Karpas-422 (cell line): ENCODE measurements around the gene EML3. TPM values are rescaled to one million over a fixed set of nuclear protein-coding genes. Genes with fewer than 3 reads are reported as not detected.
"Not testable (repeated sequence)": the region's sequence is repeated elsewhere in the genome, so short reads cannot be mapped to it uniquely, and the experiment has no call there.

Source experiments
- DNase-seq: peaks from one replicate; pipeline ENCODE4 v3.0.0-alpha.2; 2015
- H2AFZ ChIP-seq: fragments of 200-600 bp; sonication (generic); 2 replicates; pipeline ENCODE4 v1.6.1; 2014; ENCODE audit warnings: antibody characterized with exemption, low read length, mixed read lengths
- H3K27ac ChIP-seq: fragments of 200-600 bp; sonication (generic); 2 replicates; pipeline ENCODE4 v1.5.1; 2014; ENCODE audit warnings: mild to moderate bottlenecking, low read length, moderate library complexity
- H3K27me3 ChIP-seq: fragments of 200-600 bp; sonication (generic); 2 replicates; pipeline ENCODE4 v1.6.1; 2014; ENCODE audit warnings: low read length, mixed read lengths
- H3K36me3 ChIP-seq: fragments of 200-600 bp; sonication (generic); 2 replicates; pipeline ENCODE4 v1.6.1; 2014; ENCODE audit warnings: low read length, mixed read lengths; ENCODE audit not compliant: insufficient read depth
- H3K4me1 ChIP-seq: fragments of 200-600 bp; sonication (generic); 2 replicates; pipeline ENCODE4 v1.6.1; 2014; ENCODE audit warnings: mild to moderate bottlenecking, low read length, mixed read lengths
- H3K4me2 ChIP-seq: fragments of 200-600 bp; sonication (generic); 2 replicates; pipeline ENCODE4 v1.6.1; 2014; ENCODE audit warnings: low read length, low read depth, mild to moderate bottlenecking; ENCODE audit not compliant: poor library complexity, severe bottlenecking
- H3K4me3 ChIP-seq: fragments of 200-600 bp; sonication (generic); 2 replicates; pipeline ENCODE4 v1.5.1; 2014; ENCODE audit warnings: mild to moderate bottlenecking, antibody characterized with exemption, low read length, mixed read lengths
- H3K79me2 ChIP-seq: fragments of 200-600 bp; sonication (generic); 2 replicates; pipeline ENCODE4 v1.6.1; 2014; ENCODE audit warnings: mild to moderate bottlenecking, low read length, mixed read lengths
- H3K9ac ChIP-seq: fragments of 200-600 bp; sonication (generic); 2 replicates; pipeline ENCODE4 v1.6.0; 2014; ENCODE audit warnings: low read length
- H3K9me2 ChIP-seq: fragments of 200-600 bp; sonication (generic), shearing (Covaris generic); replicated peaks from 2 replicates; pipeline ENCODE4 v1.6.0; 2014; ENCODE audit warnings: mild to moderate bottlenecking, low read length, moderate library complexity; ENCODE audit not compliant: insufficient read depth
- H3K9me3 ChIP-seq: fragments of 300-700, 200-600 bp; sonication (generic); 2 replicates; pipeline ENCODE4 v1.6.1; 2014; ENCODE audit warnings: low read length, mixed read lengths
- H4K20me1 ChIP-seq: fragments of 200-600 bp; sonication (generic); 2 replicates; pipeline ENCODE4 v1.6.1; 2014; ENCODE audit warnings: mild to moderate bottlenecking, antibody characterized with exemption, low read length, low read depth; ENCODE audit not compliant: insufficient read depth
- total RNA-seq: library from RNA; depleted of rRNA; stranded (reverse); fragments of >200 nt; shearing (Covaris generic); gene quantifications from 2 replicates; pipeline ENCODE4 v1.2.3, GENCODE V29; 2014; ENCODE audit warnings: low replicate concordance

The EML3 gene
- total RNA-seq, 1 experiment from 2014 or later, result 21.2 TPM

- Histone ChIP-seq H3K79me2 (peaks cover 32% of the 10 kb centered on the region), H3K9ac (peak overlapping the region; percentile 85), H3K4me1 (peaks cover 29% of the 10 kb centered on the region), H3K9me2 (no peaks in the 10 kb centered on the region), H4K20me1 (peaks cover 16% of the 10 kb centered on the region), H2AFZ (no peak overlapping the region), H3K27me3 (no peaks in the 10 kb centered on the region), H3K4me2 (peak overlapping the region; percentile 86), H3K36me3 (peaks cover 22% of the 10 kb centered on the region), H3K4me3 (peak overlapping the region; percentile 67), H3K27ac (peak overlapping the region; percentile 55; the same call in 1 of the 2 replicates), H3K9me3 (no peaks in the 10 kb centered on the region)
- DNase-seq, result no peak
Measured at GRCh38 chr11:62575156-62575555, 37.4 kb downstream of the EML3 start.

DNA sequence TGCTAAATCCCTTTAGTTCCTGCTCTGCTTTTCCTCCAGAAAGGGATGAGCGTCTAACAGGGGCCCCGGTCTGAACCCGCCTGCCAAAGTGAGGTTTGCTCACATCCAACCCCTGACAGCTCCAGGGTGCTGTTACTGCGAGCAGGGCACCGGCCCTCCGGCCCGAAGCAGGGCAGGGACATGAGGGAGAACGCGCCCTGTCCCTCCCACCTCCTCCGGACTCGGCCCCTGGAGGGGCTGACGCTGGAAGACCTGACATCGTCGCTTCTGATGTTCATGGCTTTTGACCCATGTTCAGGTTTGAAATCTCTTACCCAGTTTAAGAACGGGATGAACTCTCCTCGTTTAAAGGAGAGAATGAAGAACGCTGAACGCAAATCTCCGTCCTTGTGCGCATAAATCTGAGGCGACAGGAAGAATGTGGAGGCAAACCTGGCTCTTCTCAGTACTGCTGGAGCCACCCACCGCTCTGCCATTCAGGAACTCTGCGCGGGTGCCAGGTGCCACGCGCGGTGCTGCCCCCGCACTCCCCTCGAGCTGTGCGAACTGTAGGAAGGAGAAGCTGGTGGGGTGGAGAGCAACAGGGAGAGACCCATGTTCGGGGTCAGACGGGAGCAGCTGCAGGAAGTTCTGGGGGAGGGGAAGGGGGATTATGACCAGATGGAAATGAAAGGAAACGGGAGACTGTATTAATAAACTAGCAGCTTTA lies 38.1 kb downstream of the EML3 start:
- Histone ChIP-seq H2AFZ (0 out of 2 replicates have a peak overlapping the region, but pooled peaks have one; percentile 32), H3K9me3 (no peaks in the 10 kb centered on the region), H3K4me3 (peak overlapping the region; percentile 67), H3K27me3 (no peaks in the 10 kb centered on the region), H3K4me2 (peak overlapping the region; percentile 86), H3K9ac (peak overlapping the region; percentile 85), H3K79me2 (peaks cover 35% of the 10 kb centered on the region), H4K20me1 (peaks cover 16% of the 10 kb centered on the region), H3K4me1 (peaks cover 29% of the 10 kb centered on the region), H3K9me2 (no peaks in the 10 kb centered on the region), H3K36me3 (peaks cover 24% of the 10 kb centered on the region), H3K27ac (peak overlapping the region; percentile 55)
- DNase-seq, result peak; percentile 63

GRCh38 chr11:62573592-62574362 lies 38.8 kb downstream of the EML3 start, which contains the start of gene EEF1G:
Gene EEF1G (minus strand): TSS chr11:62573891. CDS start chr11:62573842, 49 bp downstream.
- Histone ChIP-seq H3K36me3 (peaks cover 26% of the 10 kb centered on the region), H3K9ac (peak within 1 kb of the TSS; percentile 91), H3K9me2 (no peaks in the 10 kb centered on the region), H3K79me2 (peaks cover 42% of the 10 kb centered on the region), H3K27me3 (no peaks in the 10 kb centered on the region), H3K4me3 (peak within 1 kb of the TSS; percentile 95), H2AFZ (0 out of 2 replicates have a peak within 1 kb of the TSS, but pooled peaks have one; percentile 32), H3K4me1 (peaks cover 29% of the 10 kb centered on the region), H3K4me2 (peak within 1 kb of the TSS; percentile 86), H4K20me1 (peaks cover 16% of the 10 kb centered on the region), H3K27ac (peak within 1 kb of the TSS; percentile 76), H3K9me3 (no peaks in the 10 kb centered on the region)
- DNase-seq, result peak; percentile 100

DNA sequence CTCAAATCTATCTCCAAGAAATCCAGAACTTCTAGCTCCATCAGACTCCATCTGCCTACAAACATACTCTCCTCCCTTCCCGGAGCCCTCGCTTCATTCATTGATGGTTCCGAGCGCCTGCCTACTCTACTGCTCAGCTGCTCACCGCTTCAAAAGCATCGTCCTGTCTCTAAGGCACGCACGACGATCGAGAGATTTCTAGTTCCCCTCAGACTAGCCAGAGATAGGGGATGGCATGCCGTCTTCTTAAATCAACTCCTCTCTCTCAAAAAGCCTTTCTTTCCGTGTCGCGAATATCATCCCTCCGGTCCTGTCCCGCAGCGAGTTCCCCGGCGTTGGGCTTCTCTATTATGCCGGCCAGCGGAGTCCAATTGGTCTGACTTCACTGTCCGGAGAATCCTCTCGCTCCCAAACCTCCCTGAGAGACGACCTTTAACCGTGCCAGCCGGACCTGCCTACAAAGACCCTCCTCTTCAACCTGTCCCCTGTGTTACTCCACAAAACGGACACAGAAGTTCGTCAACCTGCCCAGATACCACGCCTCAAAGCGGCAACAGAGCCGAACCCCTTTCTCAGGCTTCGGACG lies 39.5 kb downstream of the EML3 start:
- DNase-seq, result peak; percentile 70
- Histone ChIP-seq H3K27me3 (no peaks in the 10 kb centered on the region), H3K36me3 (peaks cover 26% of the 10 kb centered on the region)

DNA sequence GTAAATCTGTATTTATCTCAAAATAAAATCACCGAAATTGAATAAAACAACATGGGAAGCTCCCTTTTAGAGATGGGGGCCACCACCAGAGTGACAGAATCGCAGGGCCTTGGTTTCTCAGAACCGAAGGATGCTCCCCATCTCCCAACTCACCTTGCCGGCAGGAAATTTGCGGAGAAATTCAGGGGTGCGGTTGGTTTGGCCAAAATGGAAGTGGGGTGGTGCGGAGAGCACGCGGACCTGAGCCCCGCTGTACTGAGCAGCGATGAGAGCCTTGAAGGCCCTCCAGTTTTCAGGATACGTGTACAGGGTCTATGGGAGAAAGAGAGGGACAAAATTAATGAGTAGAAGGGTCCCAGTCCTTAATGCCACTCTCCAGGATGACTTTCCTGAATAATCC lies 40.1 kb downstream of the EML3 start:
- Histone ChIP-seq H3K9me2 (no peaks in the 10 kb centered on the region), H3K4me2 (peak overlapping the region; percentile 77), H3K79me2 (peaks cover 42% of the 10 kb centered on the region), H3K27ac (no peak overlapping the region), H3K36me3 (peaks cover 26% of the 10 kb centered on the region), H3K4me3 (peak overlapping the region; percentile 95), H4K20me1 (peaks cover 16% of the 10 kb centered on the region), H3K9ac (peak overlapping the region; percentile 91), H2AFZ (no peak overlapping the region), H3K27me3 (no peaks in the 10 kb centered on the region), H3K4me1 (peaks cover 29% of the 10 kb centered on the region), H3K9me3 (no peaks in the 10 kb centered on the region)
- DNase-seq, result no peak

More for the DNA sequence above, 39.5 kb downstream of the EML3 start:
- Histone ChIP-seq H3K27ac (peak overlapping the region; percentile 76), H3K9me2 (no peaks in the 10 kb centered on the region), H3K4me1 (peaks cover 29% of the 10 kb centered on the region), H3K79me2 (peaks cover 42% of the 10 kb centered on the region), H3K9me3 (no peaks in the 10 kb centered on the region), H3K4me3 (peak overlapping the region; percentile 95), H3K4me2 (peak overlapping the region; percentile 77), H2AFZ (no peak overlapping the region), H3K9ac (peak overlapping the region; percentile 91), H4K20me1 (peaks cover 16% of the 10 kb centered on the region)

- DNase-seq, H3K4me3 ChIP-seq, H3K27me3 ChIP-seq, H3K9me2 ChIP-seq, H3K9me3 ChIP-seq, H2AFZ ChIP-seq, H3K9ac ChIP-seq, H3K27ac ChIP-seq: not testable (repeated sequence)
- Histone ChIP-seq H3K36me3 (peaks cover 35% of the 10 kb centered on the region), H3K79me2 (peaks cover 47% of the 10 kb centered on the region), H3K4me2 (peak overlapping the region; percentile 77), H4K20me1 (peaks cover 19% of the 10 kb centered on the region), H3K4me1 (peaks cover 29% of the 10 kb centered on the region)
Measured at GRCh38 chr11:62571493-62571892, 41.1 kb downstream of the EML3 start.

- H3K4me2 ChIP-seq, H3K27me3 ChIP-seq, H3K9ac ChIP-seq, H3K4me3 ChIP-seq, H3K27ac ChIP-seq, H3K9me2 ChIP-seq, H3K9me3 ChIP-seq, H2AFZ ChIP-seq, DNase-seq: not testable (repeated sequence)
- peaks cover 19% of the 10 kb centered on the region for H4K20me1 ChIP-seq
- peaks cover 51% of the 10 kb centered on the region for H3K79me2 ChIP-seq
- peaks cover 29% of the 10 kb centered on the region for H3K4me1 ChIP-seq
- H3K36me3 ChIP-seq, result peaks cover 40% of the 10 kb centered on the region
Measured at GRCh38 chr11:62570903-62571302, 41.7 kb downstream of the EML3 start.

- Histone ChIP-seq H2AFZ (no peak overlapping the region), H3K9me2 (no peaks in the 10 kb centered on the region), H3K4me2 (no peak overlapping the region), H3K27ac (no peak overlapping the region), H3K36me3 (peaks cover 50% of the 10 kb centered on the region), H3K79me2 (peaks cover 51% of the 10 kb centered on the region), H3K27me3 (no peaks in the 10 kb centered on the region), H3K9ac (no peak overlapping the region), H3K4me1 (peaks cover 18% of the 10 kb centered on the region), H3K9me3 (no peaks in the 10 kb centered on the region), H3K4me3 (no peak overlapping the region), H4K20me1 (peaks cover 19% of the 10 kb centered on the region)
- no peak for DNase-seq
Measured at GRCh38 chr11:62569611-62570010, 43.0 kb downstream of the EML3 start.
